ENCODE measurements around the gene CSPG4.

- TF ChIP-seq CTCF (IDR thresholded peaks at IDR 0.05) = no peak
- TF ChIP-seq POLR2AphosphoS5 (IDR thresholded peaks at IDR 0.05; ENCODE audit: low read depth, low read length) = no peak
- TF ChIP-seq SIN3A (IDR thresholded peaks at IDR 0.05; ENCODE audit: borderline replicate concordance, insufficient read depth, low read depth, low read length) = no peak
- TF ChIP-seq REST (IDR thresholded peaks at IDR 0.05; ENCODE audit: insufficient read depth in 1 of 2, low read depth in 2 of 2, low read length in 1 of 2) = no peak
Measured at GRCh38 chr15:75669191-75669878, 43.3 kb downstream of the CSPG4 start.

Data from Panc1 (cell line).